AG20443 (cell line): ENCODE measurements around the gene CETN2.
"Not testable (repeated sequence)": the region's sequence is repeated elsewhere in the genome, so short reads cannot be mapped to it uniquely, and the experiment has no call there.

Experiments
- DNase-seq: peaks from one replicate; pipeline ENCODE4 v3.0.0; 2012; ENCODE audit warnings: low spot score, mixed read lengths

Gene CETN2

DNA sequence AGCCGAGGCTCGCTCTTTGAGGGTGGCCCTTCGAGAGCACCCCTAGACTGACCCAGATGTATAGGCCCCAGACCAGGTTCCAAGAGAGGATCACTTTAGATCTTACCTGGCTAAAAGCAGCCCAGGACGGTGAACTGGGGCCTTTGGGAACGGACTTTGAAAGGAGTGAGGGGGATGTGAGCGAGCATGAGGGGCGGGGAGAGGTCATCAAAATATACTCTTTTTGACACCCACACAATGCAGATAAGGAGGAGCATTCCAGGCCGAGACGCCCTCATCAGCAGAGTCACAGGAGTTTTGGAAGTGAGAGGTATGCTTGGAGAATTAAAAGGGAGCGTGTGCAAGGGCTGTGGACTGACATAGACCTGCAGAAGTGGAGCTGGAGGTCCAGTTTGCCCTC lies 834 bp upstream of the CETN2 start:
- no peak for DNase-seq

DNA sequence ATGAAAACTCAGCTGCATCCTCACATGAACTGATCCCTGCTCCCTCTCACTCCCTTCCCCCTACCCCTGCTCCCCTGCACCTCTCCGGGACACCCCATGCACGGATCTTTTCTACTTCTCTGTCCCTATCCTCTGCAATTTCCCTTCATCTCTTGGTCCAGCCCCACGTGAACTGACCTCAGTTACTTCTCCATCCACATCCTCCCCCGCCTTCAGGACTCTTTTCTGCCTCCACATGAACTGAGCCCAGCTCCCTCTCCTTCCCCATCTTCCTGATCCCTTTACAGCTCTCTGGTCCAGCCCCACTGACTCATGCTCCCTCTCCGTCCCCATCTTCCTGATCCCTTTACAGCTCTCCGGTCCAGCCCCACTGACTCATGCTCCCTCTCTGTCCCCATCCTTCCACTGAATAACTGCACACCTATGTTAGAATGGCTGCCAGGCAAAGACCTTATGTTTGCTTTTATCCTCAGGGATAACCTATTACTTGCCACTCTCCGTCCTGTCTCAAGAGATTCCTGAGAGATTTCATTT lies 5.6 kb downstream of the CETN2 start:
- no peak for DNase-seq

DNA sequence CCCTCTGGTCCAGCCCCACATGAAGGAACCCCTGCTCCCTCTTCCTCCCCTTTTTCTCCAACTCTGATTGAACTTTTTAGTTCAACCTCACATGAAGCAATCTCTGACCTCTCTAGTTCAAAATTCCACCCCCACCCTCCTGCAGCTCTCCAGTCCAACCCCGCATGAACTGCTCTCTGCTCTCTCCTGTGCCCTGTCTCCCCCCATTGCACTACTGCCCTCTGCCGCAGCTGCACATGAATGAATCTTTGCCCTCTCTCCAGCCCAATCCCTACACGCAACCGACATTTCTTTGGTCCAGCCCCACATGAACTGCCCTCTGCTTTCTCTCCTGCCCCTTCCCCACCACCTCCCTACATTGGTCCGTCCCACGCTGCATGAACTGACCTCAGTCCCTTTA lies 6.9 kb downstream of the CETN2 start:
- DNase-seq = no peak

DNA sequence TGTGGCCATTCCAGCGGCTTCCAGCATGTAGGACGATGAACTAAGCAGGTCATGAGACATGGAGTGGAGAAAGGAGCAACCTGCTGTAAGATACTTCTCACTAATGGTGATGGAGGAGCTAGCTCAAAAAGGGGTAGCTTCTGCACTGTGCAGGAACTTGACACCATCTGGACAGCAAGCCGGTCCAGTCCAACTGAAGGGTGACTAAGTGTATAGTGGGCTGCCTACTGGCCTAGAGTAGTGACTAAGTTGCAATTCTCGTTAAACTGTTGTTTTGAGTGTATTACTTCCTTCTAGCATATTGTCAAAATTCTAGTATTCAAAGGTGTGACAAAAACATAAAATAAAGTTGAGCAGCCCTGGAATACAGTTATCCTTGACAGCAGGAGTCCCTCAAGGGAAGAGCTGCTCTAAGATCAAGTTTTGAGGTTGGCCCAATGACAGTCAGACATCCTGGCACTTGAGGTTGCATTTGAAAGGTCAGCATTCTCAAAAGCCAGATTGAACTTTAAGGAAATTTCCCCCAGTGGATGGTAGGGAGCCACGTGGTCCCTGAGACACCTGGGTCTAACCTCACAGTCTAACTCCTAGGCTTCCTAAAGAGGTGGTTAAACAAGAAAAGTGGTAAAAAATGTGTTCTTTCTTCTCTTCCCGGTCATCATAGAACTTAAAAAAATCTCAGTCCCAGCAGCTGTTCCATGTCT lies 8.0 kb downstream of the CETN2 start:
- DNase-seq = peak; percentile 26

DNA sequence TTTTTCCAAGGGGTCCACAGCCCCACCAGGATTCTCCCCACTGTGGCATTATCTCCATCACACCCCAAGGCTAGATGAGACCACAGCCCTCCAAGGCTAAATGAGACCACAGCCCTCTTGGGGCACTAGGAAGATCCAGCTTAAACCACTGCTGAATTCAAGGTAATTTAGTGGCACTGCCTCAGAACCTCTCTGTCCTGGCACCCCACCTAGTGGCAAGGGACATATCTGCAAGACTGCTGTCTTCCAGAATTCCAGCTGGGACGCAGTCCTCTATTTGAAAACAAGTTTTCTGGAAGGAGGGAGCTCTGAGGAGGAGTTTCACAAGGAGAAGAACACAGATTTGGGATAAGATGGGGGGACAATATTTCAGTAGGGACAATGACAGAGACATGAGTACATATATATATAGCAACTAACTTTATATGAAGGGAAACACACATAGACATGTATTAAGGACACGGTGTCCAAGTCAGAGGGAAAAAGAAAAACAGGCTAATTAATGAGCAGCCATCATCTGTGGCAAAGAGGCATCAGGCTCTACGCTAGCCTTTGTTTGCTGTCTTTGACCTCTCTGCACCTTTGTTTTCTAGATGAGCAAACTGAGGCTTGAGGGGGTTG lies 9.3 kb downstream of the CETN2 start:
- DNase-seq = peak; percentile 31

DNA sequence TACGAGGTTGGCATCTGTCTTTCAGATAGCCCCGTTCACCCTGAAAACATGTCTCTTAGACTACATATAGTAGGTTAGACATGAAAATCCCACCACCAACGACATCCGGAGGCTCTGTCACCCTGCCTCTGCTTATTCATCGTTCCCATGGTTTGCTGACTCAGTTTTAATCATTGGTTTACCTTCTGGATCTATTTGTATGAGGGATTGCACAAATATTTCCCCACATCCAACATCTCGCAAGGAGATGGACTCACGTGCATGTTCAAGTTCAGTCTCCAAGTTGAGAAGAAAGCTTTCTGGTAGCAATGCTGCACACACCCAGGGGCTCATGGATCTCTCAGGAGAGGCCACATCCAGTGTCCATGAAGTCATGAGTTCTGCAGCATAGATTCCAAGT lies 10.8 kb downstream of the CETN2 start:
- peak; percentile 24 for DNase-seq

DNA sequence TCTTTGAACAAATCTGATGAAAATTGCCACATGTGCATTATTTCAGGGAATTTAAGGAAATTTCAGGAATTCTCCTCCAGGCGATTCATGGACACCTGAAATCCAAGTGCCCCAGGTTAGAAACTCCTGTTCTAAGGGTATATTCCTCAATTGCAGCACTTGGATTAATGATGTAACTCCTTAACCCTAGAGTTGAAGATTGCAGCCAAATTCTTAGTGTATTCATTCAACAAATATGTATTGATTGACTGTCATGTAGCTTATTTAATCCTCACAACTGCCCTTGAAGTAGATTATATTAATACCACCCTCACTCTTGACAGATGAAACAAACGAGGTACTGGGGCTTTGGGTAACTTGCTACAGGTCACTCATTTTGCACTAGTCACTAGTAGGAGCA lies 11.3 kb downstream of the CETN2 start:
- peak; percentile 20 for DNase-seq

DNA sequence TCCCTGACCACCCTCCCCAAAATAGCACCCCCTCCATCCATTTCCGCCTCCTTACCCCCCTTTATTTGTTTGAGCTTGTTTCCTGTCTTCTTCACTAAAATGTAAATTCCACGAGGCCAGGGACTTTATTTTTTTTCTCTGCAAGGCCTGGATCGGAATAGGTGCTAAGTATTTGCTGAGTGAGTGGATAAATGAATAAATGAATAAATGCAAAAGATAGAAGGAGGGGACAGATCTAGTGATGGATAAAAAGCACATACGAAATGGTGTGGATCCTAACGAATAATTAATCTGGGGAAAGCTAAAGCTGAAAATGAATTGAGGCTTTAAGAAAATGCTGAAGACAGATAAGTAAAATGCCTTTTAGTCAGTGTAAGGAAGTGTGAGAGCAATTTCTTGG lies 12.2 kb downstream of the CETN2 start:
- no peak for DNase-seq

DNA sequence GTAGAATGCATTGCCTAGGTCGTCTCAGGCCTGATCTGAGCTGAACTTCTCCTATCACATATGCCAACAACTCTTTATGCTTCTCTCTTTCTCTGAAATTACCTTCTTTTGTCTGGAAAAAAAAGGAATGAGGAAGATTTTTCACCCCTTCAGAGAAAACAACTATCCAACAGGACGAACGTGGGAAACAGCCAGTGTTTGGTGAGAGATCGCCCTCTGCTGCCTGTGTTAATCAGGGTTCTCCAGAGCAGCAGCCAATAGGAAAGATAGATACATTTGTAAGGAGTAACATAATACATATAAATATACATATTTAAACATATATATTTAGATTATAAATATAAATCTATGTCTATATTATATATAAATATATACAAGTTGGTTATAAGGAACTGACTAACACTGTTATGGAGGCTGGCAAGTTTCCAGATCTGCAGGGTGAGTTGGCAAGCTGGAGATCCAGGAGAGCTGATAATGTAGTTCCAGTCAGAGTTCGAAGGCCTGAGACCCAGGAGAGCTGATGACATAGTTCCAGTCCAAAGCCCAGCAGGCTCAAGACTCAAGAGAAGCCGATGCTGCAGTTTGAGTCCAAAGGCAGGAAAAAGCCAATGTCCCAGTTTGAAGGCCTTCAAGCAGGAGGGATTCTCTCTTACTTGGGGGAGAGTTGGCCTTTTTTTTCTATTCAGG lies 13.3 kb downstream of the CETN2 start:
- DNase-seq = peak; percentile 52

DNA sequence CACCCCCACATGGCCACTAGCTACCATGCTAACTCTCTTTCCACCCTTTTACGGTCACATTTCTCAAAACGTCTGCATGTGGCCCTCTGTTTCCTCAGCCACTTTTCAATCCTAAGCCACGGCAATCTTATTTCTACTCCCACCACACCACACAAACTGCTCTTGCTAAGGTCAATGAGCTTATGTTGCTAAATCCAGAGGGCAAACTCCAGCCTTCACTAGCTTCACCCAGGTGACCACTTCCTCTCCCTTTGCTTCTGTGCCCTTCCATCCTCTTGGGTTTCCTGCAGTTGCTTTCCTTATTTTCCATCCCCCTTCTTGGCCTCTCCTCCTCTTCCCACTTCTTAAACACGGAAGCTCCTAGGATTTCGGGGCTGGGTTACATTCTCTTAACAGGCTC lies 16.5 kb downstream of the CETN2 start:
- no peak for DNase-seq

DNA sequence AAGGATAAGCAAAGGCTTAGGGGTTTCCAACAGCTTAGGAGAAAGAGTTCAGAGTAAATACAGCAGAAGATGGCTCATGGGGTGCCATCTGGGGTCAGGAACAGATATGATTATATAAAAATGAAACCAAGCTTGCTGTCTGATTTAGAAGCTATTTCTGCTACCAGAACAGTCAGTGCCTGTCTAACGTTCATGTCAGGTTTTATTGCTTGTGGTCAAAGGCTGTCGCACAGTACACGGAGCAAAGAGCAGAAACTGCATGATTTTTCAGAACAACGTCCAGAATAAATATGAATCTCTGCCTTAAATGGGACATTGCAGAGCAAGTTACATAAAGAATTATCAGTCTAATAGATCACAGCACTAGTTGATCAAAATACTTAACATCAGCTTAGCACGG lies 17.4 kb downstream of the CETN2 start:
- DNase-seq = no peak

DNA sequence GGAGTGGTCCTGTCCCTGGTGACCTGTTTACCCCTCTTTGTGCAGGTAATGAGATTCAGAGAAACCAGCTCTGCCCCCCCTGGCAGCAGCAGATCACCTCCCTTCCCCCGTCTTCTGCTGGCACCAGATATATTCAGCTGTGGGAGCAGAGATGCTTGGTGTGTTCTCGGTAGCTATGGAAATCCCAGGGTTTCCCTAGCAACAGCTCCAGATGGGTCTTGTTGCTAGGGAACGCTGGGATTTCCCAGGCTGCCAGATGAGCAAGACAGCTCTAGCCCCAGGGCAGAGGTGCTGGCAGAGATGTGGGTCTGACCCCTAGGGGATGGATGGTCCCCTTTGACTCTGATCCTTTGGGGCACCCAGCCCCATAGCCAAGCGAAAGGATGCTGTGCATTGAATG lies 20.2 kb downstream of the CETN2 start:
- no peak for DNase-seq

DNA sequence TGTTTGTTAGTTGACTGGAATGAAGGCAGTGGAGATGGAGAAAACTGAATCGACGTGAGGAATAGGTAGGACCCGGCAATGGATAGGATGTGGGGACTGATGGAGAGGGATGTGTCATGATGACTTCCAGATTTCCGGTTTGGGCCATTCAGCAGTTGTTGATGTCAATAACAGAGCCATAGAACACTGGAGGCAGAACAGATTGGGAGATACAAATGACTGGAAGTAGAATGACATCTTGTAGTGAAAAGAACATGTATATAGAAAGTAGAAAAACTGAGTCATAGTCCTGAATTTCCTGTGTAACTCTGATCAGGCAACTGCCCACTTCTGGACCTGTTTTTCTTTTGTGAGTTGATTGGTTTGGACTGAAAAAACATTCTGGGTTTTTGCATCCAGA lies 24.5 kb downstream of the CETN2 start:
- DNase-seq = no peak

DNA sequence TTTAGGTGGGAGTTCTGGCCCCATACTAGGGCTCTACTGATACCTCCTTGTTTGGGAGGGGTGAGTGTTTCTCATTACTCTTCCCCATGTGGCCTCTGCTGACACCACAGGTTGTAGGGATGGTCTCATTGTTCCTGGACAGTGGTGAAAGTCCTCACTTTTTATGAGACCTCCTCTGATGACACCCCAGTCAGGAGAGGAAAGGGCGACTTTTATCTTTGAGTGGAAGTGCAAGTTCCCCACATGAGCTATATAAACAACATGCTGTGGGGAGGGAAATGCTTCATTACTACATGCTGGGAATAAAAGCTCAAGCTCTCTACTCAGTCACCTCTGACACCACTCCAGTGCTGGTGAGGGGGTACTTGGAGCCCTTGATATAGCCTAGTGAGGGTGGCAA lies 31.6 kb downstream of the CETN2 start:
- DNase-seq = no peak

DNA sequence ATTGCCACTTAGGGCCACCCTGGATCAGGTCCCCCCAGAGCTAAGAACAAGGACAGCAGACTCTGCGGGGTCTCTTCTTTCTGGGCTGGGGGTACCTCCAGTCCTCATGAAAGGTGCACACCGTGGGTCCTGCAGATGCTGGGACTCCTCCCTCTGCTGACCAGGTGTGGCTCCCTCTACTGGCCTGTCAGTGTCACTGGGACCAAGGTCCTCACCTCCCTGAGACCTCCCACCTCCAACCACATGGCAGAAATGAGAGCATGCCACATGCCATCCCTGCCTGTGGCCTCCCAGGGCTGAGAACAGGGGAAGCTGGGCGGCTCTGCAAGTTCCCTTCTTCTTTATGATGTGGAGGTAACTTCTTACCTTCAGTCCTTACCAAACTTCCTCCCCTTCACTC lies 43.5 kb downstream of the CETN2 start:
- DNase-seq = not testable (repeated sequence)
